ENCODE data around the gene GMEB1.

The GMEB1 gene

DNA sequence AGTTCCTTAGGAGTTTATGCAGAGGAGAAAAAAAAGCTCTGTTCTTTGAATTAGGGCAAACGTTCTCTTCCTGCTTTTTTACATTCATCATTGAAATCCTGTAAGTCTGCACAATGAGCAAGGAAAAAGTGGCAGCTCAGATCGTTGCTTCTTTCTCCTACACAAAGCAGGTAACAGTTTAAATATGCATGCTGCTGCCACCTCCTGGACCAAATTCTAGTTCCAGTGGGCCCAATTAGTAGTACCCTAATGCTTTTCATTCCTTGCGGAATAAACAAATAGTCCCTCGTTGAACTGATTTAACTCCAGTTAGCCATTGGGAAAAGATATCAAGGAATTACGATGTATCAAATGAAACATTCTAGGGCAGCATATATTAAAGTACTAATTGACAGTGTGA is 88.3 kb downstream of the GMEB1 start:
- TF ChIP-seq, protein P1, sequence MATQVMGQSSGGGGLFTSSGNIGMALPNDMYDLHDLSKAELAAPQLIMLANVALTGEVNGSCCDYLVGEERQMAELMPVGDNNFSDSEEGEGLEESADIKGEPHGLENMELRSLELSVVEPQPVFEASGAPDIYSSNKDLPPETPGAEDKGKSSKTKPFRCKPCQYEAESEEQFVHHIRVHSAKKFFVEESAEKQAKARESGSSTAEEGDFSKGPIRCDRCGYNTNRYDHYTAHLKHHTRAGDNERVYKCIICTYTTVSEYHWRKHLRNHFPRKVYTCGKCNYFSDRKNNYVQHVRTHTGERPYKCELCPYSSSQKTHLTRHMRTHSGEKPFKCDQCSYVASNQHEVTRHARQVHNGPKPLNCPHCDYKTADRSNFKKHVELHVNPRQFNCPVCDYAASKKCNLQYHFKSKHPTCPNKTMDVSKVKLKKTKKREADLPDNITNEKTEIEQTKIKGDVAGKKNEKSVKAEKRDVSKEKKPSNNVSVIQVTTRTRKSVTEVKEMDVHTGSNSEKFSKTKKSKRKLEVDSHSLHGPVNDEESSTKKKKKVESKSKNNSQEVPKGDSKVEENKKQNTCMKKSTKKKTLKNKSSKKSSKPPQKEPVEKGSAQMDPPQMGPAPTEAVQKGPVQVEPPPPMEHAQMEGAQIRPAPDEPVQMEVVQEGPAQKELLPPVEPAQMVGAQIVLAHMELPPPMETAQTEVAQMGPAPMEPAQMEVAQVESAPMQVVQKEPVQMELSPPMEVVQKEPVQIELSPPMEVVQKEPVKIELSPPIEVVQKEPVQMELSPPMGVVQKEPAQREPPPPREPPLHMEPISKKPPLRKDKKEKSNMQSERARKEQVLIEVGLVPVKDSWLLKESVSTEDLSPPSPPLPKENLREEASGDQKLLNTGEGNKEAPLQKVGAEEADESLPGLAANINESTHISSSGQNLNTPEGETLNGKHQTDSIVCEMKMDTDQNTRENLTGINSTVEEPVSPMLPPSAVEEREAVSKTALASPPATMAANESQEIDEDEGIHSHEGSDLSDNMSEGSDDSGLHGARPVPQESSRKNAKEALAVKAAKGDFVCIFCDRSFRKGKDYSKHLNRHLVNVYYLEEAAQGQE (IDR thresholded peaks at IDR 0.05; ENCODE audit: insufficient read depth in 1 of 2, low read depth in 2 of 2, low read length in 2 of 2): no peak
- TF ChIP-seq FOXP2 (optimal IDR thresholded peaks at IDR 0.05; ENCODE audit: borderline replicate concordance, extremely low read depth, extremely low read length, insufficient read depth) (no peak), SIN3A (IDR thresholded peaks at IDR 0.05; ENCODE audit: borderline replicate concordance, insufficient read depth, low read length) (no peak), POLR2AphosphoS5 (IDR thresholded peaks at IDR 0.05; ENCODE audit: low read depth, low read length) (no peak), TAF1 (IDR thresholded peaks at IDR 0.05; ENCODE audit: borderline replicate concordance, insufficient read depth, low read length) (no peak)

DNA sequence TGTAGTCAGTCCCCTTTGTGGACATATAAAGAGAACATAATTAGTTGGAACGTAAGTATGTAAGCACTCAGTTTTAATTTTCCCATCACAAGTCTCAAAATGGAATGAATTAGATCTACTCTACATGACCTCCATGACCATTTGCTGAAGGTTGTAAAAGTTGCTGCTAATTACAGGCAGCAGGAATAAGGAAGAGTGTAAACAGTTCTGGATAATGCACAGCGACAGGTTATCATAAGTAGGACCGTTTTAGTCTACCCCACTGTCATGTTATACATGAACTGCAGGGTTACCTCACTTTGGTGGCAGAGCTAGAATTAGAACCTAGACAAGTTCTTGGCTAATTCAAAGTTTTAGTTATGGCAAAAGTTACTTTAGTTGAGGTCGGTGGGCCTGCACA is 89.8 kb downstream of the GMEB1 start:
- TF ChIP-seq, protein P1 (IDR thresholded peaks at IDR 0.05; ENCODE audit: insufficient read depth in 1 of 2, low read depth in 2 of 2, low read length in 2 of 2): no peak
- no peak for TF ChIP-seq SIN3A (IDR thresholded peaks at IDR 0.05; ENCODE audit: borderline replicate concordance, insufficient read depth, low read length)
- no peak for TF ChIP-seq TAF1 (IDR thresholded peaks at IDR 0.05; ENCODE audit: borderline replicate concordance, insufficient read depth, low read length)
- no peak for TF ChIP-seq FOXP2 (optimal IDR thresholded peaks at IDR 0.05; ENCODE audit: borderline replicate concordance, extremely low read depth, extremely low read length, insufficient read depth)
- TF ChIP-seq POLR2AphosphoS5 (IDR thresholded peaks at IDR 0.05; ENCODE audit: low read depth, low read length): no peak

DNA sequence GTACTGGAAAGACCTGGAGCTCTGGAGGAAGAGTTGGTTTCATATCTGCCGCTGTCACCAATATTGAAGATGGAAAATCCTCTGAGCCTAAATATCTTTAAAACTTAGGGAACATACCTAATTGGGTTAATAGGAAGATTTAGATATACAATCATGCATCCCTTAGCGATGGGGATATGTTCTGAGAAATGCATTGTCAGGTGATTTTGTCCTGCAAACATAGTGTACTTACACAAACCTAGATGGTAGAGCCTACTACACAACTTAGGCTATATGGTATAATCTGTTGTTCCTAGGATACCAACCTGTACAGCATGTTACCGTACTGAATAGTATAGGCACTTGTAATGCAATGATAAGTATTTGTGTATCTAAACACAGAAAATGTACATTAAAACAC is 90.7 kb downstream of the GMEB1 start:
- TF ChIP-seq, protein P1 (IDR thresholded peaks at IDR 0.05; ENCODE audit: insufficient read depth in 1 of 2, low read depth in 2 of 2, low read length in 2 of 2): no peak
- TF ChIP-seq FOXP2 (optimal IDR thresholded peaks at IDR 0.05; ENCODE audit: borderline replicate concordance, extremely low read depth, extremely low read length, insufficient read depth) (no peak), SIN3A (IDR thresholded peaks at IDR 0.05; ENCODE audit: borderline replicate concordance, insufficient read depth, low read length) (no peak), POLR2AphosphoS5 (IDR thresholded peaks at IDR 0.05; ENCODE audit: low read depth, low read length) (no peak), TAF1 (IDR thresholded peaks at IDR 0.05; ENCODE audit: borderline replicate concordance, insufficient read depth, low read length) (no peak)

DNA sequence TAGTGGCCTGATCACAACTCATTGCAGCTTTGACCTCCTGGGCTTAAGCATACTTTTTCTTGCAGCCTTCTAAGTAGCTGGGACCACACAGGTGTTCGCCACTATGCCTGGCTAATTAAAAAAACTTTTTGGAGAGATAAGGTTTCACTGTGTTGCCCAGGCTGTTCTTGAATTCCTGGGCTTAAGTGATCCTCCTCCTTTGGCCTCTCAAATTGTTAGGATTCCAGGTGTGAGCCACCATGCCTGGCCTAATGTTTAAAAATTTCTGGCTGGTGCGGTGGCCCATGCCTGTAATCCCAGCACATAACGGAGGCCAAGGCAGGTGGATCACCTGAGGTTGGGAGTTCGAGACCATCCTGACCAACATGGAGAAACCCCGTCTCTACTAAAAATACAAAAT is 92.6 kb downstream of the GMEB1 start:
- TF ChIP-seq FOXP2 (optimal IDR thresholded peaks at IDR 0.05; ENCODE audit: borderline replicate concordance, extremely low read depth, extremely low read length, insufficient read depth) (no peak), POLR2AphosphoS5 (IDR thresholded peaks at IDR 0.05; ENCODE audit: low read depth, low read length) (no peak), SIN3A (IDR thresholded peaks at IDR 0.05; ENCODE audit: borderline replicate concordance, insufficient read depth, low read length) (no peak), TAF1 (IDR thresholded peaks at IDR 0.05; ENCODE audit: borderline replicate concordance, insufficient read depth, low read length) (no peak)
- TF ChIP-seq, protein P1 (IDR thresholded peaks at IDR 0.05; ENCODE audit: insufficient read depth in 1 of 2, low read depth in 2 of 2, low read length in 2 of 2): no peak

All from PFSK-1 (cell line).